K562 (cell line): ENCODE results near the gene FAM117A. TPM values are rescaled to one million over a fixed set of nuclear protein-coding genes. Genes with fewer than 3 reads are reported as not detected.

ENCODE experiments used
- ARID4B ChIP-seq: sonication (generic); formaldehyde crosslinking; IDR thresholded peaks from 2 replicates; pipeline ENCODE4 v1.8.0; 2022; ENCODE audit warnings: mild to moderate bottlenecking, missing genetic modification reagents
- ATF3 ChIP-seq, 2 experiments: fragments of 450-650 bp in 1 of 2; sonication (generic) in 1 of 2; formaldehyde crosslinking in 1 of 2; IDR thresholded peaks in 1 of 2; conservative IDR thresholded peaks in 1 of 2; 2 replicates each; pipeline versions ENCODE4 v1.6.1 to v1.8.1; 2016 to 2023; ENCODE audit warnings: mild to moderate bottlenecking in 2 of 2, moderate library complexity in 2 of 2, inconsistent platforms in 1 of 2, missing genetic modification reagents in 1 of 2
- BDP1 ChIP-seq: IDR thresholded peaks from 3 replicates; pipeline ENCODE4 v1.6.1; 2011; ENCODE audit not compliant: insufficient read length, insufficient read depth
- CBX5 ChIP-seq: IDR thresholded peaks from 2 replicates; pipeline ENCODE4 v1.6.1; 2014; ENCODE audit warnings: low read depth, borderline replicate concordance
- CCAR2 ChIP-seq: fragments of 200-400 bp; formaldehyde crosslinking; IDR thresholded peaks from 2 replicates; pipeline ENCODE4 v1.6.1; 2017; ENCODE audit warnings: mild to moderate bottlenecking, low read depth, low read length
- CEBPG ChIP-seq, 3 experiments: fragments of 200-800 bp in 1 of 3; sonication (Bioruptor generic) in 1 of 3; sonication (generic) in 1 of 3; formaldehyde crosslinking in 1 of 3; IDR thresholded peaks in 2 of 3; conservative IDR thresholded peaks in 1 of 3; 2 replicates each; pipeline versions ENCODE4 v1.6.1 to v1.8.0; 2016 to 2022; ENCODE audit warnings: missing compliant biosample characterization in 2 of 3, missing genetic modification characterization in 2 of 3, mild to moderate bottlenecking in 1 of 3, missing genetic modification reagents in 1 of 3
- DIDO1 ChIP-seq: fragments of 450-650 bp; IDR thresholded peaks from 2 replicates; pipeline ENCODE4 v1.6.1; 2016; ENCODE audit warnings: low read depth, missing biosample characterization, missing genetic modification characterization
- E2F5 ChIP-seq: sonication (generic); formaldehyde crosslinking; IDR thresholded peaks from 2 replicates; pipeline ENCODE4 v1.8.0; 2022; ENCODE audit warnings: mild to moderate bottlenecking, missing genetic modification reagents
- FOXA3 ChIP-seq, 2 experiments: fragments of 450-650 bp in 1 of 2; sonication (generic) in 1 of 2; formaldehyde crosslinking; IDR thresholded peaks in 1 of 2; conservative IDR thresholded peaks in 1 of 2; 2 replicates each; pipeline versions ENCODE4 v1.4.0 to v1.8.0; 2020 to 2022; ENCODE audit warnings: mild to moderate bottlenecking in 2 of 2, missing genetic modification reagents in 1 of 2
- HIVEP1 ChIP-seq: fragments of 250-450 bp; sonication (Bioruptor Pico); IDR thresholded peaks from 2 replicates; pipeline ENCODE4 v1.4.0; 2020; ENCODE audit warnings: mild to moderate bottlenecking
- NFE2 ChIP-seq: IDR thresholded peaks from 2 replicates; pipeline ENCODE4 v1.6.1; 2014; ENCODE audit warnings: antibody characterized with exemption, low read depth
- NFYB ChIP-seq: IDR thresholded peaks from 2 replicates; pipeline ENCODE4 v1.6.1; 2011; ENCODE audit warnings: mild to moderate bottlenecking, moderate library complexity; ENCODE audit not compliant: insufficient read length; ENCODE audit errors: extremely low read depth
- POLR2B ChIP-seq: fragments of 450-650 bp; IDR thresholded peaks from 2 replicates; pipeline ENCODE4 v1.6.1; 2018; ENCODE audit warnings: low read depth; ENCODE audit not compliant: partially characterized antibody
- PTRF ChIP-seq: fragments of 450-650 bp; IDR thresholded peaks from 2 replicates; pipeline ENCODE4 v1.6.1; 2016; ENCODE audit warnings: mild to moderate bottlenecking, missing genetic modification characterization, missing compliant biosample characterization
- SAFB2 ChIP-seq: fragments of 200-400 bp; formaldehyde crosslinking; IDR thresholded peaks from 2 replicates; pipeline ENCODE4 v1.6.1; 2018; ENCODE audit warnings: borderline replicate concordance, low read length, low read depth, moderate library complexity; ENCODE audit not compliant: severe bottlenecking
- SAP30 ChIP-seq: fragments of 200-600 bp; sonication (generic); IDR thresholded peaks from 2 replicates; pipeline ENCODE4 v1.6.1; 2012; ENCODE audit warnings: borderline replicate concordance, low read depth, mild to moderate bottlenecking, moderate library complexity, low read length, control low read depth, inconsistent platforms; ENCODE audit not compliant: insufficient read depth, poor library complexity, severe bottlenecking
- SOX6 ChIP-seq: fragments of 450-650 bp; IDR thresholded peaks from 2 replicates; pipeline ENCODE4 v1.6.1; 2014; ENCODE audit warnings: mild to moderate bottlenecking
- TEAD1 ChIP-seq, 2 experiments: fragments of 450-650 bp in 1 of 2; sonication (generic) in 1 of 2; formaldehyde crosslinking; IDR thresholded peaks; 2 replicates each; pipeline versions ENCODE4 v1.4.0 to v1.8.0; 2020 to 2022; ENCODE audit warnings: mild to moderate bottlenecking in 2 of 2, missing genetic modification reagents in 1 of 2
- ZNF263 ChIP-seq: sonication (generic); formaldehyde crosslinking; IDR thresholded peaks from 2 replicates; pipeline ENCODE4 v1.8.0; 2022; ENCODE audit warnings: mild to moderate bottlenecking, missing genetic modification reagents, borderline replicate concordance
- ZNF274 ChIP-seq: IDR thresholded peaks from 2 replicates; pipeline ENCODE4 v1.6.1; 2011; ENCODE audit warnings: low read depth, mild to moderate bottlenecking, low read length, moderate library complexity, borderline replicate concordance
- ZNF41 ChIP-seq: fragments of 250-450 bp; sonication (Bioruptor Pico); conservative IDR thresholded peaks from 2 replicates; pipeline ENCODE4 v1.4.0; 2020; ENCODE audit warnings: mild to moderate bottlenecking
- polyA plus RNA-seq, 8 experiments: library from polyadenylated mRNA; depleted of rRNA in 4 of 8; stranded (reverse) in 5 of 8; unstranded in 3 of 8; fragments of >200 nt; fragmentation: Nextera tagmentation in 2 of 8; fragmentation: Illumina TruSeq in 1 of 8; extraction: Ambion mirVana in 2 of 8; extraction: Trizol in 1 of 8; gene quantifications; 2 replicates each; pipeline versions ENCODE4 v1.2.1 to v1.2.3, GENCODE V29; 2011 to 2014; ENCODE audit warnings: inconsistent platforms in 1 of 8, missing spikeins in 1 of 8
- total RNA-seq, 7 experiments: library from RNA; depleted of rRNA in 6 of 7; stranded (reverse); fragments of >200 nt in 6 of 7; fragmentation: Illumina TruSeq in 2 of 7; extraction: Trizol in 2 of 7; gene quantifications; 2 replicates each; pipeline versions ENCODE4 v1.2.1 to v1.2.3, GENCODE V29; 2011 to 2021; ENCODE audit warnings: low replicate concordance in 1 of 7

Gene FAM117A
- total and polyA plus RNA-seq, 9 of the 15 experiments (the other 6 are each of a cell fraction or from before 2014, with no cell fraction given): 3.1 to 79.7 (median 36.6) TPM

- TF ChIP-seq SAP30 (no peak), PTRF (tag) (no peak), BDP1 (no peak), CBX5 (no peak), TEAD1 (CRISPR knock-in tag; IDR thresholded peaks at IDR 0.05) (no peak), E2F5 (no peak), SAFB2 (no peak), CEBPG (CRISPR knock-in tag; IDR thresholded peaks at IDR 0.05) (peak; percentile 76; the same call in 1 of the 2 replicates), CEBPG (tag; conservative IDR thresholded peaks at IDR 0.05 in 1 of 2, IDR thresholded peaks at IDR 0.05 in 1 of 2) (peak; percentile 64 to 79; a peak in 3 of 4 replicates), SOX6 (peak; percentile 81), POLR2B (no peak), DIDO1 (tag) (no peak), HIVEP1 (no peak), NFYB (no peak), CCAR2 (no peak), ATF3 (IDR thresholded peaks at IDR 0.05) (peak; percentile 83), ATF3 (CRISPR knock-in tag; conservative IDR thresholded peaks at IDR 0.05) (0 out of 2 replicates have a peak, but pooled peaks have one; percentile 25), FOXA3 (CRISPR knock-in tag; conservative IDR thresholded peaks at IDR 0.05 in 1 of 2, IDR thresholded peaks at IDR 0.05 in 1 of 2) (no peak), NFE2 (no peak), ZNF41 (no peak), ZNF263 (no peak), ARID4B (no peak), ZNF274 (no peak)
Measured at GRCh38 chr17:49760932-49761558, 2.9 kb downstream of the FAM117A start (continued).
